Measurements from ENCODE around the gene LYSMD4.

LYSMD4 gene

GRCh38 chr15:99703603-99704443 lies 29.4 kb downstream of the LYSMD4 start:
- DNase-seq: no peak

- DNase-seq: no peak
Measured at GRCh38 chr15:99702895-99703602, 30.2 kb downstream of the LYSMD4 start.

GRCh38 chr15:99696096-99696495 lies 37.1 kb downstream of the LYSMD4 start:
- no peak for DNase-seq

GRCh38 chr15:99692825-99693224 lies 40.4 kb downstream of the LYSMD4 start:
- no peak for DNase-seq

- no peak for DNase-seq
Measured at GRCh38 chr15:99686290-99686689, 46.9 kb downstream of the LYSMD4 start.

GRCh38 chr15:99683000-99683670 lies 50.1 kb downstream of the LYSMD4 start:
- DNase-seq: no peak

- DNase-seq: no peak
Measured at GRCh38 chr15:99682455-99682854, 50.8 kb downstream of the LYSMD4 start.

- no peak for DNase-seq
Measured at GRCh38 chr15:99681990-99682389, 51.2 kb downstream of the LYSMD4 start.

GRCh38 chr15:99680276-99680675 lies 53.0 kb downstream of the LYSMD4 start:
- DNase-seq: no peak

- no peak for DNase-seq
Measured at GRCh38 chr15:99677540-99678134, 55.6 kb downstream of the LYSMD4 start.
